HepG2 (cell line): ENCODE data around the gene MYO7A. TPM values are rescaled to one million over a fixed set of nuclear protein-coding genes. Genes with fewer than 3 reads are reported as not detected.

Experiments
- ATAC-seq: fragments of 200-7000 bp; cut with Tn5 transposase; 3 replicates; pipeline ENCODE4 v1.9.1; 2020; ENCODE audit warnings: mild to moderate bottlenecking, moderate library complexity
- BruUV-seq: library from RNA; stranded (reverse); fragments of 400-500 nt; replicated peaks from 2 replicates; lab custom pipeline; 2021; lab: Mats Ljungman, UMichigan
- CTCF ChIA-PET: fragments of 300-600 bp; formaldehyde crosslinking; extraction: SDS; loops from one replicate; lab custom pipeline; 2021; ENCODE audit warnings: low total read pairs, inconsistent platforms, low intra/inter-chr PET ratio; lab: Yijun Ruan, JAX
- POLR2A ChIA-PET: fragments of 350-600 bp; sonication (Branson Sonifier 250); formaldehyde crosslinking; loops from one replicate; lab custom pipeline; 2020; ENCODE audit warnings: antibody characterized with exemption, inconsistent platforms; lab: Yijun Ruan, JAX
- DNase-seq: peaks from one replicate; pipeline ENCODE4 v3.0.0-alpha.2; 2015; ENCODE audit warnings: low spot score
- FAIRE-seq: peaks from 3 replicates; lab custom pipeline; 2011; peaks lifted over from hg19 to GRCh38; lab: Jason Lieb, UNC
- H2AFZ ChIP-seq: one replicate; pipeline ENCODE4 v1.6.1; 2011; ENCODE audit warnings: low read length, inconsistent platforms
- H3K27ac ChIP-seq: fragments of 300-600 bp; 3 replicates; pipeline ENCODE4 v1.8.0; 2011; ENCODE audit warnings: mixed run types, mild to moderate bottlenecking, mixed read lengths, low read length, inconsistent platforms; ENCODE audit not compliant: insufficient read depth; ENCODE audit errors: extremely low read length
- H3K27me3 ChIP-seq, 2 experiments: fragments of 200-600 bp in 1 of 2; 2 replicates in 1 of 2; 3 replicates in 1 of 2; pipeline versions ENCODE4 v1.6.0 to v1.8.0; 2011; ENCODE audit warnings: low read length in 2 of 2, mild to moderate bottlenecking in 2 of 2, moderate library complexity in 2 of 2, inconsistent platforms in 1 of 2; ENCODE audit not compliant: insufficient read depth in 2 of 2, control insufficient read depth in 1 of 2
- H3K36me3 ChIP-seq, 2 experiments: fragments of 200-600 bp in 1 of 2; replicated peaks in 1 of 2; 2 replicates in 1 of 2; 3 replicates in 1 of 2; pipeline versions ENCODE4 v1.5.1 to v1.8.0; 2011; ENCODE audit warnings: low read length in 2 of 2, inconsistent platforms in 1 of 2; ENCODE audit not compliant: insufficient read depth in 2 of 2, control insufficient read depth in 1 of 2
- H3K4me1 ChIP-seq: 2 replicates; pipeline ENCODE4 v1.5.1; 2012; ENCODE audit warnings: low read length, inconsistent platforms; ENCODE audit not compliant: insufficient read depth
- H3K4me2 ChIP-seq: 2 replicates; pipeline ENCODE4 v1.6.0; 2011; ENCODE audit warnings: low read depth, low read length, inconsistent platforms
- H3K4me3 ChIP-seq, 3 experiments: fragments of 200-600 bp in 1 of 3; sonication (generic), shearing (Covaris generic) in 1 of 3; replicated peaks in 1 of 3; 2 replicates each; pipeline ENCODE4 v1.5.1; 2011 to 2016; ENCODE audit warnings: low read length in 3 of 3, inconsistent platforms in 2 of 3, low read depth in 2 of 3, mild to moderate bottlenecking in 2 of 3, control low read depth in 1 of 3, mixed read lengths in 1 of 3; ENCODE audit not compliant: insufficient read depth in 1 of 3
- H3K79me2 ChIP-seq: one replicate; pipeline ENCODE4 v1.6.1; 2011; ENCODE audit warnings: low read length, inconsistent platforms; ENCODE audit not compliant: insufficient read depth
- H3K9ac ChIP-seq: 2 replicates; pipeline ENCODE4 v1.6.0; 2011; ENCODE audit warnings: mild to moderate bottlenecking, low read depth, low read length, inconsistent platforms; ENCODE audit not compliant: insufficient read depth
- H3K9me3 ChIP-seq: 2 replicates; pipeline ENCODE4 v1.5.1; 2012; ENCODE audit warnings: mild to moderate bottlenecking, low read length
- H4K20me1 ChIP-seq: 2 replicates; pipeline ENCODE4 v1.6.0; 2011; ENCODE audit warnings: inconsistent platforms, mild to moderate bottlenecking, low read length, moderate library complexity; ENCODE audit not compliant: insufficient read depth
- ELF3 ChIP-seq: IDR thresholded peaks from 2 replicates; pipeline ENCODE4 v1.6.1; 2016; ENCODE audit warnings: missing genetic modification reagents, missing compliant biosample characterization
- EP300 ChIP-seq, 3 experiments: sonication (generic) in 1 of 3; formaldehyde crosslinking in 1 of 3; IDR thresholded peaks; 2 replicates each; pipeline versions ENCODE4 v1.5.1 to v1.6.1; 2011 to 2020; ENCODE audit warnings: low read depth in 2 of 3, low read length in 2 of 3, borderline replicate concordance in 1 of 3, improper control_type of control experiment in 1 of 3, mild to moderate bottlenecking in 1 of 3, missing genetic modification reagents in 1 of 3, moderate library complexity in 1 of 3
- HHEX ChIP-seq: IDR thresholded peaks from 2 replicates; pipeline ENCODE4 v1.6.1; 2016; ENCODE audit warnings: control low read depth
- IRF1 ChIP-seq: sonication (generic); formaldehyde crosslinking; IDR thresholded peaks from 2 replicates; pipeline ENCODE4 v1.4.0; 2020; ENCODE audit warnings: low read depth, mild to moderate bottlenecking, missing genetic modification reagents
- KLF16 ChIP-seq, 2 experiments: sonication (generic) in 1 of 2; formaldehyde crosslinking in 1 of 2; IDR thresholded peaks; 2 replicates each; pipeline versions ENCODE4 v1.6.1 to v1.8.0; 2016 to 2023; ENCODE audit warnings: missing genetic modification reagents in 2 of 2, missing compliant biosample characterization in 1 of 2
- POLR2AphosphoS2 ChIP-seq: IDR thresholded peaks from 2 replicates; pipeline ENCODE4 v1.6.1; 2011; ENCODE audit warnings: low read depth, low read length, improper control_type of control experiment
- POLR2G ChIP-seq: fragments of 200-400 bp; formaldehyde crosslinking; IDR thresholded peaks from 2 replicates; pipeline ENCODE4 v1.6.1; 2018; ENCODE audit warnings: mild to moderate bottlenecking, low read depth, low read length, moderate library complexity
- TFE3 ChIP-seq: IDR thresholded peaks from 2 replicates; pipeline ENCODE4 v1.6.1; 2016
- TRIM24 ChIP-seq: sonication (generic); formaldehyde crosslinking; IDR thresholded peaks from 2 replicates; pipeline ENCODE4 v1.8.0; 2022; ENCODE audit warnings: mild to moderate bottlenecking, missing genetic modification reagents
- ZBTB21 ChIP-seq: sonication (generic); formaldehyde crosslinking; IDR thresholded peaks from 2 replicates; pipeline ENCODE4 v1.4.0; 2020; ENCODE audit warnings: missing genetic modification reagents
- ZBTB38 ChIP-seq: sonication (generic); formaldehyde crosslinking; IDR thresholded peaks from 2 replicates; pipeline ENCODE4 v1.5.1; 2020; ENCODE audit warnings: mild to moderate bottlenecking, missing genetic modification reagents
- ZNF354B ChIP-seq: sonication (generic); formaldehyde crosslinking; IDR thresholded peaks from 2 replicates; pipeline ENCODE4 v1.8.0; 2022; ENCODE audit warnings: mild to moderate bottlenecking, missing genetic modification reagents
- ZNF543 ChIP-seq: sonication (generic); formaldehyde crosslinking; IDR thresholded peaks from 2 replicates; pipeline ENCODE4 v1.4.0; 2020; ENCODE audit warnings: mild to moderate bottlenecking, missing genetic modification reagents
- ZNF546 ChIP-seq: sonication (generic); formaldehyde crosslinking; conservative IDR thresholded peaks from 2 replicates; pipeline ENCODE4 v1.8.1; 2023; ENCODE audit warnings: mild to moderate bottlenecking, missing genetic modification reagents
- WGBS: methylation state at CpG from one replicate; pipeline ENCODE4 v1.1.6; 2017; ENCODE audit warnings: low lambda C conversion rate; 5-methylcytosine and 5-hydroxymethylcytosine counted together
- in situ Hi-C: cut with HindIII; loops from 2 replicates; pipeline ENCODE4 v1.10.0; 2017; ENCODE audit warnings: low pct_unique_long_range_greater_than_20kb; ENCODE audit not compliant: extremely low pct_ligation_motif_present
- intact Hi-C: fragments of 100-400 bp; cut with micrococcal nuclease; formaldehyde crosslinking; loops from one replicate; pipeline ENCODE4 v1.10.0; 2022; ENCODE audit not compliant: unreplicated experiment
- polyA plus RNA-seq, 8 experiments: library from polyadenylated mRNA; depleted of rRNA in 3 of 8; stranded (reverse) in 7 of 8; unstranded in 1 of 8; fragments of >200 nt; fragmentation: Illumina TruSeq in 4 of 8; extraction: Trizol in 4 of 8; gene quantifications; 2 replicates each; pipeline versions ENCODE4 v1.2.1 to v1.2.3, GENCODE V29; 2011 to 2016; ENCODE audit warnings: low read depth in 4 of 8, missing spikeins in 1 of 8, mixed read lengths in 1 of 8; ENCODE audit not compliant: insufficient read depth in 1 of 8
- total RNA-seq, 5 experiments: library from RNA; depleted of rRNA; stranded (reverse); fragments of >200 nt; fragmentation: Illumina TruSeq; extraction: Trizol; gene quantifications; 2 replicates each; pipeline ENCODE4 v1.2.3, GENCODE V29; 2016; ENCODE audit warnings: low read depth in 1 of 5
- TF ChIP-seq, protein P1 (sequence below): sonication (generic); formaldehyde crosslinking; IDR thresholded peaks from 2 replicates; pipeline ENCODE4 v1.5.0; 2020; ENCODE audit warnings: mild to moderate bottlenecking, missing genetic modification reagents
- TF ChIP-seq, protein P2 (sequence below): sonication (generic); formaldehyde crosslinking; conservative IDR thresholded peaks from 2 replicates; pipeline ENCODE4 v1.8.0; 2022; ENCODE audit warnings: low read depth, missing genetic modification reagents
- TF ChIP-seq, protein P3 (sequence below): IDR thresholded peaks from 2 replicates; pipeline ENCODE4 v1.6.1; 2016; ENCODE audit warnings: missing genetic modification reagents, missing compliant biosample characterization

MYO7A gene
- total and polyA plus RNA-seq, 2 of the 13 experiments (the other 11 are each of a cell fraction or from before 2014, with no cell fraction given) = 7.5 to 10.0 TPM

DNA sequence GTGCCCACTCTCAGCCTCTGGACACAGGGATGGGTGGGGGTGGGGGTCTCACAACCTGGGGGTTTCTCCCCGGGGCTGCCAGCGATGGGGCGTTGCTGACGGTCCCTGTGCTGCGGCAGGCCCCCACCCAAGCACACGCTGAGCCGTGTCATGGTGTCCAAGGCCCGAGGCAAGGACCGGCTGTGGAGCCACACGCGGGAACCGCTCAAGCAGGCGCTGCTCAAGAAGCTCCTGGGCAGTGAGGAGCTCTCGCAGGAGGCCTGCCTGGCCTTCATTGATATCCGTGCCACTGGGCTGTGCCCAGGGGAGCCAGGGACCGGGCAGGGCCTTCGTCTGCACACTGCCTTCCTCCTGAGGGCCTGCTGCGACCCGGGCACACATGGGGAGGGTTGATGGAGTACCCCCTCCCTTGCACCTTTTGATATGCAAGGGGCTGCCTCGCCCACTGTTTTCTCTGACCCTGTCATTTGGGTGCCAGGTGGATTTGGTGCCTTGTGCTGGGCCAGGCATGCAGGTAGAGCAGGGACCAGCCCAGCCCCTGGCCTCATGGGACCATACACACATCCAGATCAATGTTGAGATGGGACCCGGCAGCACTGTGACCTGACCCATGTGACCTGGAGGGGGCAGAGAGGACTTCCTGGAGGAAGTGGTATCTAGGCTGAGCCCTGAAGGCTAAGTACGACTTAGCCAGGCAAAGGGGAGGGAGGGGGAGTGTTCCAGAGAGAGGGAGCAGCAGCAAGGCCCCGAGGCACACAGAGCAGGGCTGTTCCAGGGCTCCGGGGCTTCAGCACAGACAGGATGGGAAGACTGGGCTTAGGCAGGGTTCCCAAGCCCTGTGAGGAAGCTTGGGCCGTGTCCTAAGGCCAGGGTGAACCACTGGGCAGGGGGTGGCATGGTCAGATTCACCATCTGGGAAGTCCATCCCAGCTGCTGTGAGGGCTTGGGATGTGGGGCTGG is 75.2 kb downstream of the MYO7A start:
- no peak overlapping the region for H3K27ac ChIP-seq
- DNase-seq = no peak
- no peak overlapping the region for H3K4me3 ChIP-seq
- in situ Hi-C loops (no loop called here), intact Hi-C loops (no loop called here)
- H3K79me2 ChIP-seq = no peaks in the 10 kb centered on the region
- no peak overlapping the region for H3K9ac ChIP-seq
- 88% methylated on average over 4 of the region's 25 CpGs for WGBS
- H3K9me3 ChIP-seq = no peaks in the 10 kb centered on the region
- CTCF ChIA-PET = no interaction called here
- no TSS peak for BruUV-seq
- no peaks in the 10 kb centered on the region for H4K20me1 ChIP-seq
- no peak for FAIRE-seq
- H3K4me2 ChIP-seq = no peak overlapping the region
- POLR2A ChIA-PET = no interaction called here
- H2AFZ ChIP-seq = no peak overlapping the region
- ATAC-seq = no peak
- H3K36me3 ChIP-seq = no peaks in the 10 kb centered on the region
- H3K27me3 ChIP-seq = no peaks in the 10 kb centered on the region
- H3K4me1 ChIP-seq = no peaks in the 10 kb centered on the region
- TF ChIP-seq ZNF354B (no peak), HHEX (CRISPR knock-in tag) (no peak), POLR2G (no peak), ZNF543 (CRISPR knock-in tag) (no peak), ELF3 (no peak), EP300 (IDR thresholded peaks at IDR 0.05; ENCODE audit: low read depth in 2 of 2, low read length in 2 of 2) (no peak), EP300 (CRISPR knock-in tag; IDR thresholded peaks at IDR 0.05; ENCODE audit: borderline replicate concordance) (no peak), ZBTB38 (no peak), ZNF546 (CRISPR knock-in tag) (no peak), KLF16 (CRISPR knock-in tag; IDR thresholded peaks at IDR 0.05) (no peak), TRIM24 (no peak), TFE3 (CRISPR knock-in tag) (no peak), ZBTB21 (no peak), POLR2AphosphoS2 (no peak), IRF1 (CRISPR knock-in tag) (no peak)
- TF ChIP-seq, protein P1, sequence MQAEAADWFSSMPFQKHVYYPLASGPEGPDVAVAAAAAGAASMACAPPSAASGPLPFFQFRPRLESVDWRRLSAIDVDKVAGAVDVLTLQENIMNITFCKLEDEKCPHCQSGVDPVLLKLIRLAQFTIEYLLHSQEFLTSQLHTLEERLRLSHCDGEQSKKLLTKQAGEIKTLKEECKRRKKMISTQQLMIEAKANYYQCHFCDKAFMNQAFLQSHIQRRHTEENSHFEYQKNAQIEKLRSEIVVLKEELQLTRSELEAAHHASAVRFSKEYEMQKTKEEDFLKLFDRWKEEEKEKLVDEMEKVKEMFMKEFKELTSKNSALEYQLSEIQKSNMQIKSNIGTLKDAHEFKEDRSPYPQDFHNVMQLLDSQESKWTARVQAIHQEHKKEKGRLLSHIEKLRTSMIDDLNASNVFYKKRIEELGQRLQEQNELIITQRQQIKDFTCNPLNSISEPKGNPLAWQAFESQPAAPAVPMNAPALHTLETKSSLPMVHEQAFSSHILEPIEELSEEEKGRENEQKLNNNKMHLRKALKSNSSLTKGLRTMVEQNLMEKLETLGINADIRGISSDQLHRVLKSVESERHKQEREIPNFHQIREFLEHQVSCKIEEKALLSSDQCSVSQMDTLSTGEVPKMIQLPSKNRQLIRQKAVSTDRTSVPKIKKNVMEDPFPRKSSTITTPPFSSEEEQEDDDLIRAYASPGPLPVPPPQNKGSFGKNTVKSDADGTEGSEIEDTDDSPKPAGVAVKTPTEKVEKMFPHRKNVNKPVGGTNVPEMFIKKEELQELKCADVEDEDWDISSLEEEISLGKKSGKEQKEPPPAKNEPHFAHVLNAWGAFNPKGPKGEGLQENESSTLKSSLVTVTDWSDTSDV = no peak
- TF ChIP-seq, protein P2, sequence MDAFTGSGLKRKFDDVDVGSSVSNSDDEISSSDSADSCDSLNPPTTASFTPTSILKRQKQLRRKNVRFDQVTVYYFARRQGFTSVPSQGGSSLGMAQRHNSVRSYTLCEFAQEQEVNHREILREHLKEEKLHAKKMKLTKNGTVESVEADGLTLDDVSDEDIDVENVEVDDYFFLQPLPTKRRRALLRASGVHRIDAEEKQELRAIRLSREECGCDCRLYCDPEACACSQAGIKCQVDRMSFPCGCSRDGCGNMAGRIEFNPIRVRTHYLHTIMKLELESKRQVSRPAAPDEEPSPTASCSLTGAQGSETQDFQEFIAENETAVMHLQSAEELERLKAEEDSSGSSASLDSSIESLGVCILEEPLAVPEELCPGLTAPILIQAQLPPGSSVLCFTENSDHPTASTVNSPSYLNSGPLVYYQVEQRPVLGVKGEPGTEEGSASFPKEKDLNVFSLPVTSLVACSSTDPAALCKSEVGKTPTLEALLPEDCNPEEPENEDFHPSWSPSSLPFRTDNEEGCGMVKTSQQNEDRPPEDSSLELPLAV (CRISPR knock-in tag) = no peak
- TF ChIP-seq, protein P3, sequence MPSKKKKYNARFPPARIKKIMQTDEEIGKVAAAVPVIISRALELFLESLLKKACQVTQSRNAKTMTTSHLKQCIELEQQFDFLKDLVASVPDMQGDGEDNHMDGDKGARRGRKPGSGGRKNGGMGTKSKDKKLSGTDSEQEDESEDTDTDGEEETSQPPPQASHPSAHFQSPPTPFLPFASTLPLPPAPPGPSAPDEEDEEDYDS (CRISPR knock-in tag) = no peak
